Coronary artery (tissue), 2 donors: ENCODE results near the gene NPC2.
A peak's percentile ranks its signal among the peaks of the same experiment; 100 is the strongest.

Experiments used
- DNase-seq: peaks from one replicate; pipeline ENCODE4 v3.0.0-alpha.2; 2017; ENCODE audit warnings: low spot score
- H3K27ac ChIP-seq, 2 donors: fragments of 200-600 bp; sonication (generic); one replicate each; pipeline ENCODE4 v1.5.1; 2016 to 2019
- H3K4me3 ChIP-seq: fragments of 200-600 bp; sonication (generic); 2 replicates; pipeline ENCODE4 v1.5.1; 2016; ENCODE audit warnings: mild to moderate bottlenecking, moderate library complexity
- TF ChIP-seq, protein P1 (sequence below): fragments of 200-600 bp; sonication (generic); IDR thresholded peaks from one replicate; pipeline ENCODE4 v1.5.1; 2019; ENCODE audit warnings: antibody characterized with exemption

NPC2 gene

DNA sequence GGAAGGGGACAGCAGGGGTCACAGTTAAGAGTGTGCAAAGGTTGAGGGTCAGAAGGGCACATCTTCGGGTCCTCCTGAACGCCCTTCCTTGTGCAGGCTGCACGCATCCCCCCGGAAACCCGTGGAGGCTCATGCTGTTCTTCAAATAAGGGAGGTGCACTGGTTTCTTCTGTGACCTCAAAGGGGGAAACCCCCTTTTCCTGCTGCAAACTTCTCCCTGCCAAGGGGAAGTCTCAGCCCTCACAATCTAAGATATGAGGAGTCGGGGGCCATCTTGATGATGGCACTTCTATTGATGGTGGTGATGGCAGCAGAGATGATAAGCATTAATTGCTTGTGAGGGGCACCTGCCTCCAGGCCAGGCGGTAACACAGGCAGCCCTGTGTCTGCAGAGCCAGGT, 40.5 kb upstream of the NPC2 start:
- H3K4me3 ChIP-seq, result no peak overlapping the region
- TF ChIP-seq, protein P1, sequence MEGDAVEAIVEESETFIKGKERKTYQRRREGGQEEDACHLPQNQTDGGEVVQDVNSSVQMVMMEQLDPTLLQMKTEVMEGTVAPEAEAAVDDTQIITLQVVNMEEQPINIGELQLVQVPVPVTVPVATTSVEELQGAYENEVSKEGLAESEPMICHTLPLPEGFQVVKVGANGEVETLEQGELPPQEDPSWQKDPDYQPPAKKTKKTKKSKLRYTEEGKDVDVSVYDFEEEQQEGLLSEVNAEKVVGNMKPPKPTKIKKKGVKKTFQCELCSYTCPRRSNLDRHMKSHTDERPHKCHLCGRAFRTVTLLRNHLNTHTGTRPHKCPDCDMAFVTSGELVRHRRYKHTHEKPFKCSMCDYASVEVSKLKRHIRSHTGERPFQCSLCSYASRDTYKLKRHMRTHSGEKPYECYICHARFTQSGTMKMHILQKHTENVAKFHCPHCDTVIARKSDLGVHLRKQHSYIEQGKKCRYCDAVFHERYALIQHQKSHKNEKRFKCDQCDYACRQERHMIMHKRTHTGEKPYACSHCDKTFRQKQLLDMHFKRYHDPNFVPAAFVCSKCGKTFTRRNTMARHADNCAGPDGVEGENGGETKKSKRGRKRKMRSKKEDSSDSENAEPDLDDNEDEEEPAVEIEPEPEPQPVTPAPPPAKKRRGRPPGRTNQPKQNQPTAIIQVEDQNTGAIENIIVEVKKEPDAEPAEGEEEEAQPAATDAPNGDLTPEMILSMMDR, result no peak
- H3K27ac ChIP-seq, result no peak overlapping the region
- no peak for DNase-seq

GRCh38 chr14:74532246-74532645, 39.1 kb upstream of the NPC2 start:
- DNase-seq, result no peak
- Histone ChIP-seq H3K27ac (peak overlapping the region in 1 of 2 donors; percentile 41), H3K4me3 (no peak overlapping the region)
- TF ChIP-seq, protein P1, result no peak

DNA sequence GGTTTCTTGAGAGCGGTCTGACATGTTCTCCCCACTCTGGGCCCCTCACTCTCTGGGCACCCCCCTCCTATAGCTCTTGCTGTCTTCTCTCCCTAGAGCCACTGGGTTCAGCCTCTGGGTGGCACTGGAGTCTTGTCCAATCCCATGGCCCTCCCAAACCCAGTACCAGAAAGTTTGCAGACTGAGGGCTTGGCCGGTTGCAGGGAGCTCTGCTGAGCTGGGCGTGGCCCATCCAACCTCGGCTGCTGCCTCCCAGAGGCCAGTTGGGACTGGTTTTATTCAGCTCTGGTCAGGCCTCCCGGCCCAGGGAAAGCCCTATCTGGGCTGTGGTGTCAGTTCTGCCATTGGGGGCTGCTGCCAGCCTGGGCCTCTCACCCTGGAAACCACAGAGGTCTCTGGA, 38.4 kb upstream of the NPC2 start:
- peak overlapping the region in 1 of 2 donors; percentile 35 for H3K27ac ChIP-seq
- no peak overlapping the region for H3K4me3 ChIP-seq
- DNase-seq, result no peak
- TF ChIP-seq, protein P1, result peak; percentile 22

DNA sequence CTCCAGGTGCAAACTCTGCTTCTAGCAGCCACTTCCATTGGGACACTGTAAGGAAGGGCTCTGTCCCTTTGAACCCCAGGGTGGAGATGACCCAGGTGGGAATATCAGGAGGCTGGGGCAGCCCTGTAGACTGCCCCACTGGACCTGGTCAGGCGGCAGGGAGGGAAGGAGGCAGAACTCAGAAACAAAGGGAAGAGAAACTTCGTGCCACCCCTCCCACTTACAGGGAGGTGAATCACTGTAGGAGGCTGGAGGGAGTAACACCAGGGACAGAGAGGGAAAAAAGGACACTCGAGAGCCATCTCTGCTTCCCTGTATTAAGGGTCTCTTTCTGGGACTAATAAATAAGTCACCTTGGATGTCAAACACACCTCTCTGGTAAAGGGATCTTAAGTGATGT, 37.9 kb upstream of the NPC2 start:
- Histone ChIP-seq H3K4me3 (no peak overlapping the region), H3K27ac (peak overlapping the region in 1 of 2 donors; percentile 35)
- TF ChIP-seq, protein P1, result no peak
- DNase-seq, result no peak

- no peak for DNase-seq
- H3K27ac ChIP-seq, result no peak overlapping the region
- TF ChIP-seq, protein P1, result no peak
- H3K4me3 ChIP-seq, result no peak overlapping the region
Observed at GRCh38 chr14:74528886-74529285, 35.8 kb upstream of the NPC2 start.

DNA sequence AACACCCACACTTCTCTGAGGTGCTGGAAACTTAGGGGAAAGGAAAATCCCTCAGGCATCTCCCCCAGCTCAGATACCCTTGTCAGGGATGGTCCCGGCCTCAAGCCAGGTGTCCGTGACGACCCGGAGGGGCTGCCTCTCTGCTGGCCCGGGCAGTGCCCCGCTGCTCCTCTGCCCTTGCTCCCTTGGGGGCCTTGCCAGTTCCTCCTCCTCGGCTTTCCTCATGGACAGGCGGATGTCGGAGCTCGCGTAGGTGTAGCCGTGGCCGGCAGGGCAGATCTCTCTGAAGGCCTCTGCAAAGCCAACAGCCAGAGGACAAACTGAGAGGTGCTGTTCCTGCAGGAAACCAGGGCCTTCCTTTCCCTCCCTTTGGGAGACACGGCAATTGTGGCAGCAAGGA, 35.3 kb upstream of the NPC2 start:
- Histone ChIP-seq H3K4me3 (no peak overlapping the region), H3K27ac (peak overlapping the region in 1 of 2 donors; percentile 8)
- TF ChIP-seq, protein P1, result no peak
- DNase-seq, result no peak

DNA sequence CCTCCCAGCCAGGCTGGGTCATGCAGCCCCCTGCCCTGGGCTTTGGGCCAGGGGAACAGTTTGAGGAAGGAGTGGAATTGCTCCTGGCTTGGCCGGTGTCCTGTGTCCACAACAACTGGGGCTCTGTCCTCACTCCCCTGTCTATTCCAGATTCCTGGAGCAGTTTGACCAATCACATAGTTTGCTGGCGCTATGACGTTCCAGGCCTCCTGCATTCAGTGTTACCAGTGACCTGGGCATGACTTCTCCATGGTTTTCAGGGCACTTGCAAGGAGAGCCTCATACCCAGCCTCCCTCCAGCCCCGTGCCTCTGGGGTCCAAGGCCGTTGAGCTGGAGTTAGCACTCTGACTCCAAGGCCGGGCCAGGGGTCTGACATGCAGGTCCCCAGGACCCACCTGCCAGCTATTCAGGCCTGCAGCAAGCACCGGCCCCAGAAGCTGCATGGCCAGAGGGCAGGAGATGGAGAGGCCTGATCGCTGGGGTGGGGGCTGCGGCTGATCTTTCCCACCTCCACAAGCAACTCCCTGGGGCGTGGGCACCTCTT, 34.7 kb upstream of the NPC2 start:
- TF ChIP-seq, protein P1, result no peak
- Histone ChIP-seq H3K4me3 (no peak overlapping the region), H3K27ac (peak overlapping the region in 1 of 2 donors; percentile 8)
- DNase-seq, result no peak
